GM18868 (cell line): ENCODE measurements around the gene NIPAL1.

ENCODE experiments used
- ATAC-seq: cut with Tn5 transposase; IDR thresholded peaks from one replicate; pipeline ENCODE4 v1.9.1; 2021; ENCODE audit warnings: mild to moderate bottlenecking, moderate library complexity; ENCODE audit not compliant: unreplicated experiment

The NIPAL1 gene

DNA sequence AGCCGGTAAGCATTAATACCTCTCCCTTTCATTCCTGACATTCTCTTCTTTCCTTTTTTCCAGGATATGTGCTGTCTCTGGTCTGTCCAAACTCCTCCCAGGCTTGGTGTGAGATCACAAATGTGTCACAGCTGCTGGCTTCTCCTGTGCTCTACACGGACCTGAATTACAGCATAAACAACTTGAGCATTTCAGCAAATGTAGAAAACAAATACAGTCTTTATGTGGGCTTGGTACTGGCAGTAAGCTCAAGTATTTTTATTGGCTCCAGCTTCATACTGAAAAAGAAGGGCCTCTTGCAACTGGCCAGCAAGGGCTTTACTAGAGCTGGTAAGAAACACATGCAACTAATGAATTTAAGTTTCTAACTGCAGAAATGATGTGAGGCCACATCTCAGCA is 8.4 kb downstream of the NIPAL1 start:
- ATAC-seq: no peak

DNA sequence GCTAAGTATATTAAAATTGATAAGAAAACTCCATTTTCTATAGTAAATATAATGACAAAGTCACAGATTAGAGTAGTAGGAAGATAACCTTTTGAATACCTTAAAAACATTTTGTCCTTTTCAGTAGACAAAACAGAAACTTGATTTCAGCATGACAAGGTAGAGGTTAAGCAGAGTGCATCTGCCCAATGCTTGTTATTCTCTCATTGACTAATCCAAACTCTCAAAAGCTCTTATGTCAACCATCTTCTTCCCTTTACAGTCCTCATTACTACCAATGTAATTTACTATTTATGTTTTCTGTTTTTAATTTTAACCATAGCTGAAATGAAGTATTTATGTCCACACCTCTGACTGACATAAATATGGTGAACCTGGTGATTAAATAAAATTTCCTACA is 11.1 kb downstream of the NIPAL1 start:
- ATAC-seq: peak; percentile 94

DNA sequence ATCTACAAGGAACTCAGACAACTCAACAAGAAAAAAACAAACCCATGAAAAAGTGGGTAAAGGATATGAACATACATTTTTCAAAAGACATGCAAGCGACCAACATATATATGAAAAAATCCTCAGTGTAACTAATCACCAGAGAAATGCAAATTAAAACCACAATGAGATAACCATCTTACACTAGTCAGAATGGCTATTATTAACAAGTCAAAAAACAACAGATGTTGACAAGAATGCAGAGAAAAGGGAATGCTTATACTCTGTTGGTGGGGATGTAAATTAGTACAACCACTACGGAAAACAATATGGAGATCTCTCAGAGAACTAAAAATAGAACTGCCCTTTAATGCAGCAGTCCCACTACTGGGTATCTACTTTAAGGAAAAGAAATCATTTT is 12.1 kb downstream of the NIPAL1 start:
- peak; percentile 60 for ATAC-seq

DNA sequence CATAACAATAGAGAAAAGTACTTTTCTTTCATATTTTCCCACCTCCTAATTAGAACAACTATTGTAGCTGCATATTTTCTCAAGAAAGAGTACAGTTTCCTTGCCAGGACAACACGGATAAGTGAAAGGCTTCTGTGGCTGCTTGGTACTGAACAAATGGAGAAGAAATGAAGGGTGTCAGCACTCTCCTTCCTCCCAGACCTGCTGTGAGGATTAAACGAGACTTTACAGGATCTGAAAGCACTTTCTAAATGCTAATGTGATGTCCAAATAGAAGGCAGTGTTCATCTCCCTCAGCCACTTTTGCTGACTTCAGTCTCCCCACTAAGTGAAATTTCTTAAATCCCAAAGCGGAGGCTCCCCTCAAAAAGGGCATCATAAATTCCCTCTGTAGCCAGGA is 13.9 kb downstream of the NIPAL1 start:
- ATAC-seq: no peak

DNA sequence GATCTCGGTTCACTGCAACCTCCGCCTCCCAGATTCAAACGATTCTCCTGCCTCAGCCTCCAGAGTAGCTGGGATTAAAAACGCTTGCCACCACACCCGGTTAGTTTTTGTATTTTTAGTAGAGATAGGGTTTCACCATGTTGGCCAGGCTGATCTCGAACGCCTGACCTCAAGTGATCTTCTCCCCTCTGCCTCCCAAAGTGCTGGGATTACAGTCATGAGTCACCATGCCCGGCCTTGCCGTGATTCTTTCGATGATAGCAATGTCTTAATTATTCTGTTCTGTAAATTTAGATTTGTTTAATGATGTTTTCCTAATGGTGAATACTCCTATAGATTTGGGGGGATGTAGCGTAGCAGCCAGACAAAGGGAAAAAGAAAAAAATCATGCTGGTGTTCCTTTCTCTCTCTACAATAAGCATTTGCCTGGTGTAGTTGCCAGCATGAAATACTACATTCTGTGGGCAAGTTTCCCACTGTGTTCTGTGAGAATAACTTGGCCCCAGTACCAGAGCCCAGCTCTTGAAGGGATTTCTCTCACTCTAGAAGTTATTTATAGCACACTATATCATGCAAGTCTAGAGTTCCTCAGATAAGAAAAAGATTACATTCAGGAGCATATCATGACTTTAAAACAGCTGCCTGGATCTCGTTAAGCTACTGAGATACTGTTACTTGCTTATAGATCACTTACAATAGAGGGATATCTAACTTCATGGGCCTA is 15.4 kb downstream of the NIPAL1 start:
- no peak for ATAC-seq

DNA sequence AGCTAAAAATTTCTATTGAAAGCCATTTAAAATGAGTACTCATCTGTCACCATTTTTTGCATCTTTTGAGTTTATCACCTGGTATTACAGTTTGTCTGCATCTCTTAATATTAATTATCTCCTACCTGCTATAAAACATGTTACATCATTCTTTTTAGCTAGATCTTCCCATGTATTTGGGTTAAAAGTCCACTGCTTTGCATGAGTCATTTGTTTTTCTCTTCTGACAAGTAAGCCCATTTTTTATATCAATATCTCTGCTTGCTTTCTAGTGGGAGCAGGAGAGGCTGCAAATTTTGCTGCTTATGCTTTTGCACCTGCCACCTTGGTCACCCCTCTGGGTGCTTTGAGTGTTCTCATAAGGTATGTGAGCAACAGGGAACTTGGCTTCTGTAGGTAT is 16.1 kb downstream of the NIPAL1 start:
- ATAC-seq: no peak

DNA sequence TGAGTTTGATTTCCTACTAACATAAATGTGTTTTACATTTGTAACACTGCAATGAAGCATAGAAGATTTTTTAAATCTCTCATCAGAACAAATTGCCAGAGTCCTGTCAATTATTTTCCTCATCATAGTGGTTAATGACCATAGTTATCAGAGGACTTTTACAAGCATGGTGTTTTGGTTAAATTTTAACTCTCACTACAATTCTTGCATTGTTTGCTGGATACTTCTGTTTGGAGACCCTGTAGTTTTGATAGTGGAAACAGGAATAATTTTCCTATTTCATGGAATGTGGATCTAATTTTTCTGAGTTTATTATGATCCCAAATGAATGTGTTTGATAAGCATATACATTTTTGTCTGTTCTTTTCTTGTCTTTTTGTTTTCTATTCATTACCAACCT is 16.8 kb downstream of the NIPAL1 start:
- no peak for ATAC-seq

DNA sequence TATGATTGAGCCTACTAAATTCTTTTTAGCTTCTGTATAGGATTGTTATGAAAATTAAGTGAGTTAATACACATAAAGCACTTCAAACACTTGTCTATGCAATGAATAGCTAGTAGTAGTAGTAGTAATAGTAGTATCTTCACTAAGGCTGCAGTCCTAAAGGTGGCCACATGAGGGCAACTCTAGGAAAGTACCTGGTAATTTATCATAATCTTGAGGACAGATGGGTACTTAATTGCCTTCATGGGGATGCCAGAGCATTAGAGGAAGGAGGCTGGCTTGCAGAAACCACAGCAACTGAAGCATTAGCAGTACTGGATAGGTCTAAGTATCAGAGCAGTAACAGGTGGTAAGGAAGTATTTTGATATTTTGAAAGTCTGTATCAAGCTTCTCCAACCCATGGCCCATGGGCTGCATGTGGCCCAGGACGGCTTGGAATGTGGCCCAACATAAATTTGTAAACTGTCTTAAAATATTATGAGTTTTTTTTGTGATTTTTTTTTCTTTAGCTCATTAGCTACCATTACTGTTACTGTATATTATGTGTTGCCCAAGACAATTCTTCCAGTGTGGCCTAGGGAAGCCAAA is 17.3 kb downstream of the NIPAL1 start:
- no peak for ATAC-seq

DNA sequence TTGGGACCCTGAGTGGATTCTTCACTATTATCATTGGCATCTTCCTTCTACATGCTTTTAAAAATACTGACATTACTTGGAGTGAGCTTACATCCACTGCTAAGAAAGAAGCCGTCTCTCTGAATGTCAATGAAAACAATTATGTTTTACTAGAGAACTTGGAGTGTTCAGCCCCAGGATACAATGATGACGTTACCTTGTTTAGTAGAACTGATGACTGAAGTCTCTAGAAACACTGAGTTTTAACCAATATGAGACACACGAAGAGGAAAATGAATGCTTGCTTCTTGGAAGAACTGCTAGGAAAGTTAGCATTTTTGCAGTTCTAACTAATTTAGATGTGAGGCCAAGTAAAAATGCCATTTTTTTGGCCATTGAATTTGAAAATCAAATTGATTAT is 19.4 kb downstream of the NIPAL1 start:
- no peak for ATAC-seq

DNA sequence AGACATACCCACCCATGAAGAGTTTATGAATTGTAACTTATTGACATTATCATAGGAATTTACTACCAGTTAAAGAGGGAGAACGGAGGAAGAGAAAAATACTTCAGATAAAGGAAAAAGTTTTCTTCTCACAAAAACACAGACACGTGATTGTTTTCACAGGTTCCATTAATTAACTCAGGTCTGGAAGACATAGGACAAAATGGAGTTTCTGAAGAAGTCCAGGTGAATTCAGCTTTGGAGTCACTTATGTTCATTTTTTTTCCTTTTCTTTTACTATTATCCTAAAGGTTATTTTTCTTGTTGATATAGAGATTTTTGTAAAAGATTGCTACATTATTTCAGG is 20.5 kb downstream of the NIPAL1 start:
- no peak for ATAC-seq

DNA sequence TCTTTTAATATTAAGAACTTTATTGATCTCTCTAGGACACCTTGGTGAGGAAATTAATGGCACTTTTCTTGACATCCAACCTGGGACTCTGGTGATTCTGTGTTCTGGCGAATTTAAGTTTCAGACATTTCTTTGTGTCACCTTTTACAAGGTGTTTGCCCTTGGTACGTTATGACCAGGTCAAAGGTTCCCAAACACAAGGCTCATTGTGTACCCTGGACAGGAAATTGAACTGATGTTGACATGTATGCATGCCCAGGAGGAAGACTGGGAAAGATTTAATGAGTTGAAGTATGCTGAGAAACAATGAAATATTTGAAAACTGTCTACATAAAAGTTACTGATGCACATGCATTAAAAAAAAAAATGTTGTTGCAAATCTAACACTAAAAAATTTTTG is 22.1 kb downstream of the NIPAL1 start:
- no peak for ATAC-seq

DNA sequence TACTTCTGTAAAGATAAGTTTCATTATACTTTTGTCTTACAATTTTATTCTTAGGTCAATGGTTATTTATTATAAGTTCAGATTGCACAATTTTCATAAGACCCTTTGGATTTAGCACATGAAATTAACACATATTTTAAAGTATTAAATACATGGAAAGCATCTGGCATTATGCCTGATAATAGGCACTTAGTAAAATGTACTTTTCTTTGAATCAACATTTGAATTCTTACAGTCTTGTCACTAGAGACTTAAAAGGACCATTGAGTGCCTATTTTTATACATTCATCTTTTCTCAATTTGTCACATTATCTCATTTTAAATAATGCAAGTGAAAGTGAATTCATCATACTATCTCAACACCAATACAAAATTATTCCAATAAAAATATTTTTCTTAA is 23.0 kb downstream of the NIPAL1 start:
- ATAC-seq: no peak

DNA sequence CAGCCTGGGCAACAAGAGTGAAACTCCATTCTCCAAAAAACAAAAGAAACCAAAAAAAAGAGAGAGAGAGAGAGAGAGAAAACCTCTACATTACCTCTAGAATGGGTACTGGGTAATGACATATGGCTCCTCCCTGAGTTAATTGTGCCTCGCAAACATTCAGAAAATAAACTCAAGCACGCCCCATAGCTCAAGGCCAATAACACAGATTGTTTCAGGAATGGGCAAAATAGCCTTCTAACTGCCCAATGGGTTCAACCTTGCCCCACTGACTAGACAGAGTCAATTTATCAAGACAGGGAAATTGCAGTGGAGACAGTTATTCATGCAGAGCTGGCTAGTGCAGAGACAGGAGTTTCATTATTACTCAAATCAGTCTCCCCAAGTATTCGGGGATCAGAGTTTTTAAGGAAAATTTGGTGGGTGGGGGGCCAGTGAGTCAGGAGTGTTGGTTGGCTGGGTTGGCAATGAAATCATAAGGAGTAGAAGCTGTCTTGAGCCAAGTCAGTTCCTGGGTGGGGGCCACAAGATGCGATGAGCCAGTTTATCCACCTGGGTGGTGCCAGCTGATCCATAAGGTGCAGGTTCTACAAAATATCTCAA is 25.1 kb downstream of the NIPAL1 start:
- ATAC-seq: peak; percentile 27

DNA sequence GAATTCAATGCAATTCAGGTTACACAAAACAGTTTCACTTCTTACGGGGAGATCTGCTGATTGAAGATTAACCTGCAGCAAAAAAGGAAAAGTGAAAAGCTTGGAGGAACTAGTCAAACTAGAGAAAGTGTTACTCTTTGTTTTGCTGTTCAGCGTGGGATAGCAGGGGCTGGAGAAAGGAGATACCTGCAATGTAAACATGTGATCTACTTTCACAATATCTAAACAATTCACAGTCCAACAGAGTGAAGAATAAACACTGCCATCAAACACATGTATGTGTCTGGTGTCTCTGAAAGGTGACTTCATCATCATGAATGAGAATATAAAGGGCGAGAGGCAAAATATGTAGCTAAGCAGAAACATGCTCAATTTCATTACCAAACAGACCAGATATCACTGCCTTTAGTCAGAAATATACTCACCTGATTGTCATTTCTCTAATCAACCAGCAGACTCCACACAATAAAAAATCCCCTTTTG is 26.4 kb downstream of the NIPAL1 start:
- no peak for ATAC-seq

DNA sequence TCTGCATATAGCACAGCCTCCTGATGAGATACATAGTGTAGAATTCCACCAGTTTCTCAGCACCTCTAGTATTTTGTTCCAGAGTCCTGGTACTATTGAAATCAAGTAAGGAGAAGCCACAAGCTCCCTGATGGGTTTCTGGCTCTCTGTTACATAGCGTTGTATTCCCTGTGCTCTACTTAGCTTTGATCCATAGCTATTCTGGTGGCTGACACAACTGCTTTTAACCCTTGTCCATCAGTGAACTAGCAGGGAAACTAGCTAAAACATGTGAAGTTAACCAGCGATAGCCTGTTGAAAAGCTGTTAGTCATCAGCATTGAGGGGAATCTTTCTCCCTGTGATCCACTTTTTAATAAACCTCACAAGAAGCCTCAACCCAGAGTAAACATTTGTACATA is 26.9 kb downstream of the NIPAL1 start:
- ATAC-seq: no peak

DNA sequence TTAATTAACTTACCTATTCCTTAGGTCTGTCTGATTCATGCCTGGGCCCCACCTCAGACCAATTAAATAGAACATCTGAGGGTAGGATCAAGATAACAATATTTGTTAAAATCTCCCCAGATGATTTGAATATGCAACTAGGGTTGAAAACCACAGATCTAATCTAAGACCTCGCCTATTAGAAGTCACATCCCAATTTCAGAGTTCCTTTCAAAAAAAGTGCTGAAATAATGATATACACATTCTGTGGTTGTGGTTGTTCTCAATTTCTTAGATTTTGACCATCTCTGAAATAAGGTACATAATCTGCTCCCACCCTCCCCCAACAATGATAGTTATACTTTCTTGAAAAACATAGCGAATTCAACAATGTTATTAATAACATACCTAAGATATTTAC is 27.7 kb downstream of the NIPAL1 start:
- ATAC-seq: no peak

DNA sequence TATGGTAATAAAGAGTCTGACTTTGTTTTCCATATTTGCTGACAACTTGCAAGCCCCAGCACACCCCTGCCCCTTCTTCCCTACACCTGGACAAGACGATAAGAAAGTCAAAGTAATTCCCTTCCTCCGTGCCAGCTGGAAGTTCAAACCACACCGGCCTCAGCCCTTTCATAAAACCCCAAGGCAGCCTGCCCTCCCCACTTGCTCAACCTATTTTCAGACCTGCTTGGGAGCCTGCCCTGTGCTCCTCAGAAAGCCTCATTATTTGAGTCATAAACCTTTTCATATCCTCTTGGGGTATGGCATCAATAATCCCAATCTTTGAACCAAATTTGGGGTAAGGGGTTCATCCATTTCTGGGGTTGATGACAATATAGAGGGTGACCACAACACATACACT is 29.5 kb downstream of the NIPAL1 start:
- no peak for ATAC-seq

DNA sequence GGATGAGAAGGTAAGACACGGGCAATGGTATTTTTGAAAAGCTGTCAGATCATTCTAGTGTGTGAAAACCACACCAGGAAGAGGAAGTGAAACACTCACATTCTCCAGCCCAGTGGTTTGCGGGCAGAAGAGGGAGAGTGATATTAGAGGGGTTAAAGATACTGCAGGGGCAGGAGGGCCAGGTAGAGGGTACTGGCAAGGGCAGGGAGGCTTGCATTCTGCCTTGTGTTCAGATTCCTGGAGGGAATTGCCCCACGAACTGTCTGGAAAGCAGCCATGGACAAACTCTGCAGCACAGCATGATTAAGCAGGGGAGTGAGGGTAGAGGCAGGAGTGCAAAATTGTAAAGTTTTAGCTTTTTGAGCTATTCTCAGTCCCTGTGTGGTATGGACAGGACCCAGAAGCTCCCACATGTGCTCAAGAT is 30.9 kb downstream of the NIPAL1 start:
- peak; percentile 95 for ATAC-seq

DNA sequence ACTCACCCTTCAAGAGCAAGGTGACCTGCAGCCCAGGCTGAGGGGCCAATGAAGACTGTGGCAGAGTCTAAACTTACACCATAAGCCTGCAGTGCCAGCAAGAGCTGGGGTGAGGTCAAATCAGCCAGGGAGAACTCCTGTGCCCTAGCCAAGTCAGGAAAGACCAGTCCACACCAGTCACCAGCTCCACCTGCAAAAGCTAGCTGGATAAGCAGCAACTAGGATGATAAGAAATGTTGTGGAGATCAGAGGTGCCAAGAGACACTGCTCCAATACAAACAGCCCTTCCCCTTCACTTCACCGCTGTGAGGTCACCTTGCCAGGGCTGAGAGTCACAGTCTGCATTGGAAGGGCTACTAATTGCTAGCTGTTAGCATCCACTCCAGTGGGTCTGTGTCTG is 31.3 kb downstream of the NIPAL1 start:
- ATAC-seq: peak; percentile 5

DNA sequence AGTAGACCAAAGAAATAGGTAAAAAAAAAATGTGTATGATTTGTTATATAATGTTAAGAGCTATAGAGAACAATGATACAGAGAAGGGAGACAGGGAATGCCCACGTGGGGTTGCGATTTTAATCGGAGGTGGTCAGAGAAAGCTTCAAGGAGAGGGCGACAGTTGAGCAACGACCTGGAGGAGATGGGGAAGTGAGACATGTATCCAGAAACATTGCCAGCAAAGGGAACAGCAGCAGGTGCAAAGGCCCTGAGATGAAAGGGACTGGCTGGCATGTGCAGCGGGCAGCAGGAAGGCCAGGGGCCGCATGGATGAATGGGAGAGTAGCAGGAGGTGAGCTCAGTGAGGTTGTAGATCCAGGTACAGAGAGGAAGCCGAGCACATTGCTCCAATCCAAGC is 32.9 kb downstream of the NIPAL1 start:
- ATAC-seq: no peak

DNA sequence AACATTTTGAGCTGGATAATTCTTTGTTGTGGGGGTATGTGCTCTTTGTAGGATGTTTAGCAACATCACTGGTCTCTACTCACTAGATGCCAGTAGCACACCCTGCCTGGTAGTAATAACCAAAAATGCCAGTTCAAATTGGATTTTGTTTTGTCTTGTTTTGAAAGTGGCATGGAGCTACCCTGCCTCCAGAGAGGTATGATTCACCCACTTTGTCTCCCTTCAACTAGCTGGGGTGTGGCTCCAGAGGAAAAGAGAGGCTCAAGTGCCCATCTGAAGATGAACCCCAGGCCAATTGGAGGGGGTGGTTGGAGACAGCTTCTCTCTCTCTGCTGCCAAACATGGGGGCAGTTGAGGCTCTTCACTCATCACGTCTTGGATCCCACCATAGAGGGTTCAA is 34.5 kb downstream of the NIPAL1 start:
- no peak for ATAC-seq
